Bronchial epithelial cell (primary cell): ENCODE measurements around the gene AQP1. TPM values are rescaled to one million over a fixed set of nuclear protein-coding genes. Genes with fewer than 3 reads are reported as not detected.

Experiments used
- DNase-seq: peaks from one replicate; pipeline ENCODE4 v3.0.0-alpha.2; 2010; ENCODE audit warnings: low read depth
- FAIRE-seq: peaks from 2 replicates; lab custom pipeline; 2011; peaks lifted over from hg19 to GRCh38; lab: Jason Lieb, UNC
- H3K27me3 ChIP-seq: 2 replicates; pipeline ENCODE4 v1.5.1; 2011; ENCODE audit warnings: low read length; ENCODE audit not compliant: control insufficient read depth, insufficient read depth
- H3K36me3 ChIP-seq: 2 replicates; pipeline ENCODE4 v1.5.1; 2011; ENCODE audit warnings: low read length; ENCODE audit not compliant: control insufficient read depth, insufficient read depth
- H3K4me3 ChIP-seq: 2 replicates; pipeline ENCODE4 v1.5.1; 2011; ENCODE audit warnings: mild to moderate bottlenecking, low read depth, low read length, control low read depth
- CTCF ChIP-seq: IDR thresholded peaks from 2 replicates; pipeline ENCODE4 v1.5.1; 2011; ENCODE audit warnings: mild to moderate bottlenecking, moderate library complexity, low read length, control low read depth, inconsistent platforms; ENCODE audit not compliant: insufficient read depth, severe bottlenecking
- total RNA-seq: library from RNA; depleted of rRNA; stranded (reverse); fragments of >200 nt; gene quantifications from 2 replicates; pipeline ENCODE4 v1.2.1, GENCODE V29; 2014

Gene AQP1
- total RNA-seq, 1 donor from 2014 or later, result under 0.01 TPM

- Histone ChIP-seq H3K27me3 (peaks cover 4% of the 10 kb centered on the region), H3K4me3 (no peak overlapping the region), H3K36me3 (no peaks in the 10 kb centered on the region)
- no peak for DNase-seq
- no peak for FAIRE-seq
- TF ChIP-seq CTCF, result no peak
Observed at GRCh38 chr7:30912021-30912730, 523 bp downstream of the AQP1 start.

- no peak for TF ChIP-seq CTCF
- no peak overlapping the region for H3K4me3 ChIP-seq
- no peaks in the 10 kb centered on the region for H3K36me3 ChIP-seq
- no peak for FAIRE-seq
- H3K27me3 ChIP-seq, result peaks cover 4% of the 10 kb centered on the region
- no peak for DNase-seq
Observed at GRCh38 chr7:30912731-30912985, 1.0 kb downstream of the AQP1 start.

GRCh38 chr7:30912986-30913811 lies 1.5 kb downstream of the AQP1 start:
- H3K36me3 ChIP-seq, result no peaks in the 10 kb centered on the region
- DNase-seq (no peak), FAIRE-seq (peak; percentile 40)
- H3K27me3 ChIP-seq, result peaks cover 4% of the 10 kb centered on the region
- no peak overlapping the region for H3K4me3 ChIP-seq
- TF ChIP-seq CTCF, result no peak

- FAIRE-seq, result no peak
- TF ChIP-seq CTCF, result no peak
- Histone ChIP-seq H3K36me3 (no peaks in the 10 kb centered on the region), H3K4me3 (no peak overlapping the region), H3K27me3 (peaks cover 4% of the 10 kb centered on the region)
- no peak for DNase-seq
Observed at GRCh38 chr7:30913821-30914515, 2.3 kb downstream of the AQP1 start.

- Histone ChIP-seq H3K4me3 (no peak overlapping the region), H3K36me3 (no peaks in the 10 kb centered on the region), H3K27me3 (peaks cover 4% of the 10 kb centered on the region)
- FAIRE-seq (no peak), DNase-seq (peak; percentile 19)
- no peak for TF ChIP-seq CTCF
Observed at GRCh38 chr7:30914596-30914995, 2.9 kb downstream of the AQP1 start.
